ENCODE results near the gene SCAMP4.

DNA sequence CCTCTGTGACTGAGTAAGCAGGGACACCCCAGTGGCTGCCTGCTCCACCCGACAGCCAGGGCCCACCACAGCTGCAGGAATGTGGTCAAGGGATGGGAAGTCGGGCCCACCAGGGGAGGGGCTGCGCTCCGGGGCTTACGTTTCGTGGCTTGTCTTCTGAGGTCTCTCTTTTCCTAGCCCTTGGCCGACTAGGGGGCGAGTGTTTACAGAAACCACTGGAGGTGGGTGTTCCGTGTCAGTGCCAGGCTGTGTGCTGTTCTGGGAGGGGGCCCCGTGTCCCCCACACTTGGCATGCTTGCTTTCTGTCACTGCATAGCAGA is 4.5 kb downstream of the SCAMP4 start:
- TF ChIP-seq, protein P1, sequence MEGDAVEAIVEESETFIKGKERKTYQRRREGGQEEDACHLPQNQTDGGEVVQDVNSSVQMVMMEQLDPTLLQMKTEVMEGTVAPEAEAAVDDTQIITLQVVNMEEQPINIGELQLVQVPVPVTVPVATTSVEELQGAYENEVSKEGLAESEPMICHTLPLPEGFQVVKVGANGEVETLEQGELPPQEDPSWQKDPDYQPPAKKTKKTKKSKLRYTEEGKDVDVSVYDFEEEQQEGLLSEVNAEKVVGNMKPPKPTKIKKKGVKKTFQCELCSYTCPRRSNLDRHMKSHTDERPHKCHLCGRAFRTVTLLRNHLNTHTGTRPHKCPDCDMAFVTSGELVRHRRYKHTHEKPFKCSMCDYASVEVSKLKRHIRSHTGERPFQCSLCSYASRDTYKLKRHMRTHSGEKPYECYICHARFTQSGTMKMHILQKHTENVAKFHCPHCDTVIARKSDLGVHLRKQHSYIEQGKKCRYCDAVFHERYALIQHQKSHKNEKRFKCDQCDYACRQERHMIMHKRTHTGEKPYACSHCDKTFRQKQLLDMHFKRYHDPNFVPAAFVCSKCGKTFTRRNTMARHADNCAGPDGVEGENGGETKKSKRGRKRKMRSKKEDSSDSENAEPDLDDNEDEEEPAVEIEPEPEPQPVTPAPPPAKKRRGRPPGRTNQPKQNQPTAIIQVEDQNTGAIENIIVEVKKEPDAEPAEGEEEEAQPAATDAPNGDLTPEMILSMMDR (IDR thresholded peaks at IDR 0.05) = no peak
- TF ChIP-seq POLR2A (IDR thresholded peaks at IDR 0.05) = no peak

Data from adrenal gland (tissue), 5 donors.